HG03439 (cell line): Measurements from ENCODE around the gene TMEM52.
"Not testable (repeated sequence)": the region's sequence is repeated elsewhere in the genome, so short reads cannot be mapped to it uniquely, and the experiment has no call there.

Experiments
- ATAC-seq: cut with Tn5 transposase; IDR thresholded peaks from one replicate; pipeline ENCODE4 v1.9.1; 2021; ENCODE audit warnings: mild to moderate bottlenecking, moderate library complexity; ENCODE audit not compliant: unreplicated experiment

The TMEM52 gene

DNA sequence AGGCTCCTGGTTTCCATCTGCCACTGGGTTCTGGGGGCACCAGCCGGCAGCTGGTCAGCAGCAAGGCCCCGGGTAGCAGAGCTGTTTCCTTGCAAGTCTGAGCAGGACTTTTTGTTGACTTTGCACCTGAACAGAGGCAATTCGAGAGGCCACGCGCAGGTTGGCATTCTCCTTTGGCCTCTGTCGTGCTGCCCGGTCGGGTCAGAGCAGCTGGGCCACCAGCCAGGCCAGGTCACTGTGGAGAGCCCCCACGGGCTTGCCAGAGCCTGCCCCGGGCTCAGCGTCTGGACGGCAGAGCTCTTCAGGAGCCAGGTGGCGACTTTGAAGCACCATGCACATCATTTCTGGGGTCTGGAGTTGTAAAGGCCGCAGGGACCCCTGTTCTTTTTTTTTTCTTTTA is 28.4 kb upstream of the TMEM52 start:
- ATAC-seq: no peak

DNA sequence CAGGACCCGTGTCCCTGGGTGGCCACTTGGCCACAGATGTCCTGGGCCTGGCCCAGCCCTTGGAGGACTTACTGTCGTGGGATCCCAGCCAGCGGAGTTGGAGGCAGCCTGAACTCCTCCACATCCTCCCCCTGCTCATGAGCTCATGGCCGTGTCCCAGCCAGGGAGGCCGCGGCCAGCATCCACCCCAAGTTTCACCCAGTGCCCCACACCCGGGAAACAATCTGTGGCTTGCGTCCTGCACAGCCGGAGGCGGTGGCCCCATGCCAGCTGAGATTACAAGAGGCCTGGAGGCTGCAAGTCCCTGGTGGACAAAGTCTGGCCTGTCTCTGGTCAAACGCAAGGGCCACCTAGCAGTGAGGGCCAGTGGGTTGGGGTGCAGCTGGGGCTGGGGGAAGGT is 27.5 kb upstream of the TMEM52 start:
- no peak for ATAC-seq

DNA sequence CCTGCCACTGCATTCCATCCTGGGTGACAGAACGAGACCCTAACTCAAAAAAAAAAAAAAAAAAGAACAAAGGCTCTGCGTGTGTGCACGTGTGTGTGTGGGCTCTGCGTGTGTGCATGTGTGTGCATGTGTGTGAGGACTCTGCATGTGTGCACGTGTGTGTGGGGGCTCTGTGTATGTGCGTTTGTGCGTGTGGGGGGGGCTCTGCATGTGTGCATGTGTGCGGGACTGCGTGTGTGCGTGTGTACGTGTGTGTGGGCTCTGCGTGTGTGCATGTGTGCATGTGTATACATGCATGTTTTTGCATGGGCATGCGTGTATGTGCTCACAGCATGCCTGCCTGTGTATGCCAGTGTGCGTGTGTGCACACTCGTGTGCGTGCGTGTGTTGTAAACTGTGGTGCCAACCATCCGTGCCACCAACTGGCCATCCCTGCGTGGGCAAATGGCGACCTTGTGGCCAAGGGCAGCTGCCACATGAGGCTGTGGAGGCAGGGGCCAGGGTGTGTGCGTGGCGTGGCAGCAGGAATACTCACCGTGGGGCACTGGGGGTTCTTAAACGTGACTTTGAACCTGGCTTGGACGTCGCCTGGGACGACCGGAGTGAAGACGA is 26.8 kb upstream of the TMEM52 start:
- ATAC-seq: no peak

DNA sequence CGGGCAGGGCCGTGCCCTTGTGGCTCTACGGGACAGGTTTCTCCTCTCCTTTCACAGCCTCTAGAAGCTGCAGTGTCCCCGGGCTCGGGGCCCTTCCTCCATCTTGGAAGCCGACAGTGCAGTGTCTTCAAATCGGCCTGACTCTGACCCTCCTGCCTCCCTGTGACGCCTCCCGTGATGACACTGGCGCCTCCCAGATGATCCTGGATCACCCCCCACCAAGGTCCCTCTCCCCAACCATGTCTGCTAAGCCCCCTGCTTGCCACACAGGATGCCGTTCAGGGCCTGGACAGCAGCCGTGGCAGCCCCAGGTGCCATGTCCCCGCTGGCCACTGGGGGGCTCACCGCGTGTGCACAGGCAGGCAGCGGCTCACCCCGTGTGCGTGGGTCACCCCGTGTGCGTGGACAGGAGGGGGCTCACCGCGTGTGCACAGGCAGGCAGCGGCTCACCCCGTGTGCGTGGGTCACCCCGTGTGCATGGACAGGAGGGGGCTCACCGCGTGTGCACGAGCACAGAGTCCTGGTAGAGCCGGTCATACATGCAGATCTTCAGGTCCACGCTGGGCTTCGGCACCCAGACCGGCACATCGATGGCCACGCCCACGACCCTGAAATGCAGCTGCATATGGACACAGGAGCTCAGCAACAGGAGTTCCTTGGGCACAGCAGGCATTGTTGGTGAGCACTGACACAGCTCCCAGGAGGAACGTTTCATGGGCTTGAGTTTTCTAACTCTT is 24.9 kb upstream of the TMEM52 start:
- ATAC-seq: no peak

DNA sequence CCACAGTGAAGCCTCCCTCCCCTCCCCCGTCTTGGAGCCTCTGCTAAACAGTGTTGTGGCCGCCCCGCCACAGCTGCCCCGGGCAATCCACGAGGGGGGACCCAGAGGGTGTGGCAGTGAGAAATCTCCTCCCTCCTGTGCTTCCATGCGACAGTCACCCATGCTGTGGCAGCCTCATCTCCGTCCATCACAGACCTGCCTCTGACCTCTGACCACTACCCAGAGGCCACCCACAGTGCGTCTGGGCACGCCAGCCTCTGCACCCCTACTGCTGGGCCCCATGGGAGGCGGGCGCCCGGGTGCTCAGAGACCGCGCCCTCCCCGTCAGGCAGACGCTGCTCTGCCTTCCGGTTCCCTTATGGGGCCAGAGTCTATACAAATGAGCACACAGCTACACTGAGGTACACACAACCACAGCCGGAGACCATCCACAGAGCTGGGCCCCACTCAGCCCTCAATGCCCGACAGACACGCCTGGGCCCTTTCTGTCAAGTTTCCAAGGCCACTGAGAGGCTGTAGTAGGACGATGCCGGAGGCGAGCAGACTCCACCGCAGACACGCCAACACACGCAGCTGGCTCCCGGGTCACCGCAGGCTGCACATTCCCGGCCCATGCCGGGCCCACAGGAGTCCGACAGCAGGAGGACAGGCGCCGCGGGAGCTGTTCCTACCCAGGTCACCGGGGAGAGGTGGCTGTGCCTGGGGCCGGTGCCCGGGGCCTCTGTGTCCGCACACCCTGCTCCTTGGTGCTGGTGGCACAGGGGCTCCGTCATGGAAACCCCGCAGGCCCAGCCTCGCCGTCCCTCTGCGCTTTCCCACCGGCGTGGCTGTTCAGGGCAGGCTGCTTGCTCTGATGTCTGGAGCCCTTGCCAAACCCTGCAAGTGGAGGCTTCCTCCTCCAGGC is 23.9 kb upstream of the TMEM52 start:
- no peak for ATAC-seq

DNA sequence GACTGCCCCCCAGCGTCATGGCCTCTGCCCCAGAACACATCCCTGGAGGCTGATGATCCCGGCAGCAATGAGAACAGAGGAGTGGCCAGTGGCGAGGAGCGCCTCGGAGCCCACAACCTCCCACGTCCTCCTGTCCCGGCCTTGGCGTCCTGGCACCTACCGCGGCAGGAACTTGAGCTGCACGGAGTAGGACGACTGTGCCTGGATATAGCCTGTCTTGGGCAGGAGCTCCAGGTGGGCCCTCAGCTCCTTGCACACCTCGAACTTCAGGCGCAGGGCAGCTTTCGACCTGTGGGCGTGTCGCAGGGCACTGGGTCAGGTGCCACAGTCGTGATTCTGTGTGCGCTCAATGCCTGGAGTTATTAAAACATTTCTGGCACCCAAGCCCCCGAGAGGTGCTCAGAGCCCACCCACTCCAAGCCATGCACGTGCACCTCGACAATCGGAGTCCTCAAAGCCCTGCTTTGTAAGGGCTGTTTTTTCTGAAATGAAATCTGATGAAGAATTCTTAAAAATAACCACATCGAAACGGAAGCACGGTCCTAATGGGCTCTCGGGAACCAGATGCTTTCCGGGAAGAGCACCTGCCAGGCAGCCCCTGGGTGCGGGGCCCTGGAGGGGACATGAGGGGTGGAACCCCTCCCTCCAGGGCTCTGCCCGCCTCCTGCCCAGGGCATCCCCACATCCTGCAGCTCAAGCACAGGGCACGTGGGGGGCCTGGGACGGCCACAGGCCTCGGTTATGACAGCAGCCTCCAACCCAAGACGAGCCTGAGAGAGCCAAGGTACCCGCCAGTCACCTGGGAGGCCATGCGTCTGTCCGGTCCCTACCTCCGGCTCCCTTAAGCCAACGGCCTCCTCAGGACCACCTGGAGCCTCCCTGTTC is 23.0 kb upstream of the TMEM52 start:
- no peak for ATAC-seq

DNA sequence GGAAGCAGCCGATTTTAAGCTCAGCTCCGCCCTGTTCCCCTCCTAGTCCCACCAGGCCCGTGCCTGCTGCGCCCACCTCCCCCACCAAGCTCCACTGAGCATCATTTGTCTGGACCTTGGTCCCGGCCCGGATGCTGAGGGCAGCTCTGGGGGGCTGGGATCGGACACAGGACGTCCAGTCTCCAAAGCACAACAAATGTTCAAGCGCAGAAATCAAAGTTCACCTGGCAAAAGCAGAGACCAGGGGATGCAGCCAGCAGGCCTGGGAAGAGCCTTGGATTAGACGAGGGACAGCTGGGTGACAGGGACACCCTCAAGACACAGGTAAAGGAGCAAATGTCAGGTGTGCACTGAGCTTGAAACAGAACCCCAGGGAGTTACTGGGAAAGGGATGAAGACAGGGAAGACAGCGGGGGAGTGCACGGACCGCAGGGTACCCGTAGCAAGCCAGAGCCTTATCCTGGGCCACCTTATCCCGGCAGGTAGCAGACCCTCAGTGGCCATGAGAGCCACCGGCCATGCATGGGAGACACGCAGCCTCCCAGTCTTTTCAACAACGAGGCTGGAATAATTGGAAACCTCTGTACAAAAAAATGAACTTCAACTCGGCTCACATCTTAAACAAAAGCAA is 22.2 kb upstream of the TMEM52 start:
- ATAC-seq: no peak

DNA sequence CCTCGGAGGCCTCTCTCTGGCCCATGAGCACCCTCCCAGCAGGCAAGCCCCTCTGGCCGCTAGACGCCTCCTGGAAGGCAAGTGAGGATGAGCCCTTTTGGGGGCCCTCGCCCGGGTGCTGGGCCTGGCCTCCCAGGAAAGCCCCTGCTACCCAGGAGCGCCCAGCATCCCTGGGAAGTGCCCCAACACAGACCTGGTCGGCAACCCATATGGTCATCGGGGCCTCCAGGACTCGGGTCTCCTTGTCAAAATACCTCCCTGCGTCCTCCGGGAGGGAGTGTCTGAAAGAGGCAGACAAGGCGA is 21.0 kb upstream of the TMEM52 start:
- no peak for ATAC-seq

DNA sequence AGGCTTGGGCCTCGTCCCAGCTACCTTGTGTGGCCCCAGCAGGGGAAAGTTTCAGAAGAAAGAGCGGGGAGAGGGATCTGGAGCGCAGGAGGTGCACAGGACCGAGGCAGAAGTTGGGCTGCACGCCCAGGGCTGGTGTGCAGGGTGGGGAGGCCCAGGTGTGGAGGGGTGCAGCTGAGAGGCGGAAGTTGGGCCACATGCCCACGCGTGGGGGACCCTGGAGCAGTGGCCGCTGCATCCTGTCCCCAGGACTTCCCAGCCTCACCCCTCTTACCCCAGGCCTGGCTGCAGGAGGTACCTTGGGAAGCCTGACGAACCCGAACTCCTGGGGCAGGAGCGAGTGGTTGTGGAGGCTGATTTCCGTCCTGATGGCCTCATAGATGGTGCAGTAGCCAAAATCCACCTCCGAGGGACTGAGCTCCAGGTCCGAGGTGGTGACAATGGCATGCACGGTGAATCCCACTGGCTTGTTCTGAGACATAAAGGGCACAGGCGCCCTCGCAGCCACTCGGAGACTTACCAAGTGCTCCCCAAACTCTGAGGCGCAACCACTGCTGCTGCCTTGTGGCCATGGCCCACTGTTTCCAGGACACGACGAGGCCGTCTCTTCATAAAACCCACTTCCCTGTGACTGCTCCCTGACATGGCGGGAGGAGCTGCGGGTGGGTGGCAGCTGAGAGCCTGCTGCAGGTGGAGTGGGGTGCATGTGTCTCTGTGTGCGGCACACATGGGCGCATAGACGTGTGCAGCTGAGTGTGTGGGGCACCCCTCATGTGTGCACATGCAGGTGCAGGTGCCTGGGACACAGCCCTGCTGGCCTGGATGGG is 20.4 kb upstream of the TMEM52 start:
- ATAC-seq: no peak

DNA sequence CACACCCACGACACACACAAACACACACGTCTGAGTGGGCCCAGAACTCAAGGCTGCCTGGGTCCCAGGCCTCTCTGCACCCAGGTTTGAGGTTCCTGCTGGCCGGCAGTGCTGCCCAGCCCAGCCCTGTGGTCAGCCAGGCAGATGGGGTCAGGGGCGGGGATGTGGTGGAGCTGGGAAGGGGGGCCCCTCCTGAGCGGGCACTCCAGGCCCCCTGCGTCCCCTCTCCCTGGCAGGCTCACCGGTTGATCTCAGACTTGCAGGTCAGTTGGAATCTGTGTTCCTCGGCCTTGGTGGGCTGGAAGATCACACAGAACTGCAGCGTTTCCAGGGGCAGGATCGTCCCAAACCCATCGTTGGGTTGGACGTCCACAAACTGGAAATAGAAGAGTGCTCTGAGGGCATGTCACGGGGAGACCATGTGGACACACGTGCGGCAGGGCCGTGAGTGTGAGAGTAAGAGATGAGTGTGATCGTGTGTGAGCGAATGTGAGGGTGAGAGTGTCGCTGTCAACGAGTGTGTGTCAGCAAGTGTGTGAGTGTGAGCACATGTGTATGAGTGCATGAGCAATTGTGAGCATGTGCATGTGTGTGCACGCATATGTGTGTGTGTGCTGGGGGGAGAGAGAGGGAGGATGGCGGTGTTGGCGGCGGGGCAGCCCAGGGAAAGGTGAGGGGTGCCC is 19.7 kb upstream of the TMEM52 start:
- no peak for ATAC-seq

DNA sequence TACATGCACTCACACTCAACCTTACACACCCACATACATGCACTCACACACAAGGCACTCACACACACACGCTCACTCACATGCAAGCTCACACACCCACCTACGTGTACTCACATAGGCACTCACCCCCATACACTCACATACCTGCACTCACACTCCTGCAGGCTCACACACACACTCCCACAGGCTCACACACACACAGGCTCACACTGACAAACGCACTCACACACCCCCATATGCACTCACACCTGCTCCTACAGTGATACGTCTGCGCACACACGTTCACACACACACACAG is 19.1 kb upstream of the TMEM52 start:
- no peak for ATAC-seq

DNA sequence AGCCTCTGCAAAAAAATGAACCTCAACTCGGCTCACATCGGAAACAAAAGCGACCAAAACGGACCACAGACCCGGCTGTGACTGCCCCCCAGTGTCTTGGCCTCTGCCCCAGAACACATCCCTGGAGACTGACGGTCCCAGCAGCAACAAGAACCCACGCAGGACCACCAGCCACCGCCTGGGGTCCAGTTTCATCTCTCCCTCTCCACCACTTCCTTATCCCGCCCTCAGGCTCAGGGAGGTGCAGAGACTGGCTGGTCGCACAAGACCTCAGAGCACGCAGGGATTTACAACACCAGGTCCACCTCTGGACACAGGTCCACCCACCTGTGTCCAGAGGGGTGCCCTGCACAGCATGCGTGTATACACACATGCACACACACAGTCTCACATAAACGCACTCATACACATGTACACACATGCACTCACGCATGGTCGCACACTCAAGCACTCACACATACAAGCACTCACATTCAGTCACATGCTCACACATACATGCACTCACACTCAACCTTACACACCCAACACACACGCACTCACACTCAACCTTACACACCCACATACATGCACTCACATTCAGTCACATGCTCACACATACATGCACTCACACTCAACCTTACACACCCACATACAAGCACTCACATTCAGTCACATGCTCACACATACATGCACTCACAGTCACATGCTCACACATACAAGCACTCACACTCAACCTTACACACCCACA is 18.6 kb upstream of the TMEM52 start:
- no peak for ATAC-seq

DNA sequence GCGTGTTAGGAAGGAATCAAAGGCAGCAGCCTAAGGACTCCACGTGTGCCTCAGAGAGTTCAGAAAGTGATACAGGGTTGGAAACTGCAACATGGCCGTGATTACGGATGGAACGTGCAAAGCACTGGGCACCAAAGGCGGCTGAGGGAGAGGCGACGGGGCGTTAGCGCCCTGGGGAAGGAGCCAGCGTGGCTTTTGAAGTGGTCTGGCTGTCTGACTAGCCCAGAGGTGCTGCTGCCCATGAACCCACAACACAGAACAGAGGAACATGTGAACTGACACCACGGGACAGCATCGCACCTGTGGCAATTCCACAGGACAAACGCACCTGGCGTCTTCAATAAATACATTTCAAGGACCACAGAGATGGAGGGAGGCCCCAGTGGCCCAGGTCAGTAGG is 18.0 kb upstream of the TMEM52 start:
- ATAC-seq: no peak

DNA sequence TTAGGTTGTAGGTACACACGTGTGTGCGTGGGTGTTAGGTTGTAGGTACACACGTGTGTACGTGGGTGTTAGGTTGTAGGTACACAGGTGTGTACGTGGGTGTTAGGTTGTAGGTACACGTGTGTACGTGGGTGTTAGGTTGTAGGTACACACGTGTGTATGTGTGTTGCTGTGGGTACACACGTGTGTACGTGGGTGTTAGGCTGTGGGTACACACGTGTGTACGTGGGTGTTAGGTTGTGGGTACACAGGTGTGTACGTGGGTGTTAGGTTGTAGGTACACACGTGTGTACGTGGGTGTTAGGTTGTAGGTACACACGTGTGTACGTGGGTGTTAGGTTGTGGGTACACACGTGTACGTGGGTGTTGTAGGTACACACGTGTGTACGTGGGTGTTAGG is 15.8 kb upstream of the TMEM52 start:
- not testable (repeated sequence) for ATAC-seq

DNA sequence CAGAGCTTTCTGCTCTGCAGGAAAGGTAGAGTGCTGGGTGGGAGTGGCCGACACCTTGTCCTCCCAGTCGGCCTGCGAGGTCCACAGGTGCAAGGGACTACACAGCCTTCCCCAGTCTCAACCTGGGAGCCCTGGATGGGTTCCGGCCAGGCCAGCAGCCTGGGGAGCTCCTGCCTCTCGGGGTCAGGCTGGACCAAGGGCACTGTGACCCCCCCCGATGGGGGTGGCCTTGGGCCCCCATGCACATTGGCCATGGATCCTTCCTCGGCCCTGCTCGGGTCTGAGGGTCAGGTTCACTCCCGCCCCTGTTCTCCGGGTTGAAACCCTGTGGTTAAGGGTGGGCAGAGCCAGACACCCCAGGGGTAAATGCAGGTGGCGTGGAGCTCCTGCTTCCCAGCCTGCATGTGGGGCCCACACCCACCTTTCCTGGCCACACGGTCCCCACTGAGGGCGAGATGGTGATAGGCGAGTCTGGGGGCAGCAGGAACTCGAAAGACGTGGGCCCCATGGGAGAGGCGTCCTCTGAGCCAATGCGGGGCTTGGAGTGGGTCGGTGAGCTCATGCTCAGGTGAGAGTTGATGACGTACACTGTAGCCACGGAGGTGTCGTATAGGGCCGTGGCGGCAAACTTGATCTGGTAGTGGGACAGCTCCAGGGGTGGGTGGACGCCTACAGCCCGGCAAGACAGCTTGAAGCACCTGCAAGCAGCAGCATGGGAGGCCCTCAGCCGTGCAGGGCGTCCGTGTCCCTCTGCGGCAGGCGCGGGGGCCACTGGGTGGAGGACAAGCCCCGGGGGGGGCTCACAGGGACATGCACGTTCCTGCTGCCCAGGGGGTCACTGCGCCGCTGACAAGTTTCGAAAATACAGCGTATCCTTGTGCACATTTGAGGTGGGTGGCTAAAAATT is 10.8 kb upstream of the TMEM52 start:
- ATAC-seq: no peak

DNA sequence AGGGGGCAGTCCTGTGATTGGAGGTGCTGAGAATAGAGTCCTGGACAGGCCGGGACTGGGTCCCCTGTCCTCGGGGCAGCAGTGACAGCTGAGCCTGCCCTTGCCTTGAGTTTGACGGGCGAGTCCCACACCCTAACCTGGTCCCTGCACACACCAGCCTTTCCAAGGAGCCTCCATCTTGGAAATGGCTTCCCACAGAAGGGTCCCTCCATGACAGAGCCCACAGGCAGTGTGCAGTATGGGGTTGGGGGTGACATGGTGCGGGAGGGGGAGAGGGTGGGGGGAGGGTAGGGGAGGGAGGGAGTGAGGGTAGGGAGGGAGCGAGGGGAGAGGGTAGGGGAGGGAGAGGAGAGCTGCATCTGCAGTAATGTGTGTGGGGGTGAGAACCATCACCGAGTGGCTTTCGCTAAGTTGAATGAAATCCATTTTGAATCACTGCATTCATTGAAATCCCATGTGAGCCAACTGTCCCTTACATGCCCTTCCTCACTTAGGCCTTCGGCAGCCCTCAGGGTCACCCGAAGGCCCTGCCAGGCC is 10.1 kb upstream of the TMEM52 start:
- no peak for ATAC-seq
